ENCODE data around the gene MDN1.

DNA sequence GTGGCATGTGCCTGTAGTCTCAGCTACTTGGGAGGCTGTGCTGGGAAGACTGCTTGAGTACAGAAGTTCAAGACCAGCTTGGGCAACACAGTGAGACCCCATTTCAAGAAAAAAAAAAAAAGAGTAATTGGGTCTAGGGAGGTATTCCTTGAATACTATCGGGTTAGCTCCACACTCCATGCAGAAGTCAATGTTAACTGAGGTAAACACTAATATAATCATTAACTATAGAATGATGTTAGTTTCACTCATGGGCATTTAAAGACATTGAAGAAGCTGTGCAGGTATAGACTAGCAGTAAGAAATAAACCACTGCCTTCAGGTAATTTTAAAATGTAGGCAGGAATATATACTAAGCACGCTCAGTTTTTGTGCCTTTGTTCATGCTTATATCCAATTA, 32.6 kb downstream of the MDN1 start:
- TF ChIP-seq, protein P1, sequence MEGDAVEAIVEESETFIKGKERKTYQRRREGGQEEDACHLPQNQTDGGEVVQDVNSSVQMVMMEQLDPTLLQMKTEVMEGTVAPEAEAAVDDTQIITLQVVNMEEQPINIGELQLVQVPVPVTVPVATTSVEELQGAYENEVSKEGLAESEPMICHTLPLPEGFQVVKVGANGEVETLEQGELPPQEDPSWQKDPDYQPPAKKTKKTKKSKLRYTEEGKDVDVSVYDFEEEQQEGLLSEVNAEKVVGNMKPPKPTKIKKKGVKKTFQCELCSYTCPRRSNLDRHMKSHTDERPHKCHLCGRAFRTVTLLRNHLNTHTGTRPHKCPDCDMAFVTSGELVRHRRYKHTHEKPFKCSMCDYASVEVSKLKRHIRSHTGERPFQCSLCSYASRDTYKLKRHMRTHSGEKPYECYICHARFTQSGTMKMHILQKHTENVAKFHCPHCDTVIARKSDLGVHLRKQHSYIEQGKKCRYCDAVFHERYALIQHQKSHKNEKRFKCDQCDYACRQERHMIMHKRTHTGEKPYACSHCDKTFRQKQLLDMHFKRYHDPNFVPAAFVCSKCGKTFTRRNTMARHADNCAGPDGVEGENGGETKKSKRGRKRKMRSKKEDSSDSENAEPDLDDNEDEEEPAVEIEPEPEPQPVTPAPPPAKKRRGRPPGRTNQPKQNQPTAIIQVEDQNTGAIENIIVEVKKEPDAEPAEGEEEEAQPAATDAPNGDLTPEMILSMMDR (IDR thresholded peaks at IDR 0.05): no peak
- TF ChIP-seq EZH2 (IDR thresholded peaks at IDR 0.05; ENCODE audit: borderline replicate concordance, insufficient read depth, low read depth, low read length, poor library complexity, severe bottlenecking): no peak
